T follicular helper cell (primary cell): ENCODE measurements around the gene LARGE1.

ENCODE experiments used
- DNase-seq: peaks from one replicate; pipeline ENCODE4 v3.0.0-alpha.2; 2020; ENCODE audit warnings: low read depth

The LARGE1 gene

DNA sequence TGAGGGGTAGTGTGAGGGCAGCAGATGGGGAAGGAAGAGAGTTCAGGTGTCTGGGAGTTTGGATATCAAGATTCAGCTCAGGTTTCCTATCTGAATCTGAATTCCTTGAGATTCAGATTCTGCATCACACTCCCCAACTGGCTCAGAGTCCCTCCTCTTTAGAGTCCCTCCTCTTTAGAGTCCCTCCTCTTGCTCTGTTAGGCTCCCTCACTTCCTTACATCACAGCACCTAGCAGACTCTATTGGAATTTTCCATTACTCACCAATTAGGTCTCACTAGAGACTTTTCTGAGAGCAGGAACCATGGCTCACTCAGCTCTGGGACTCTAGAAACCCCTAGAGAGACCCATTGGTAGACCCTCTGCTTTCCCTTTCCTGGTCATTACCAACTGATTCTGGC lies 558.7 kb downstream of the LARGE1 start:
- DNase-seq = no peak

DNA sequence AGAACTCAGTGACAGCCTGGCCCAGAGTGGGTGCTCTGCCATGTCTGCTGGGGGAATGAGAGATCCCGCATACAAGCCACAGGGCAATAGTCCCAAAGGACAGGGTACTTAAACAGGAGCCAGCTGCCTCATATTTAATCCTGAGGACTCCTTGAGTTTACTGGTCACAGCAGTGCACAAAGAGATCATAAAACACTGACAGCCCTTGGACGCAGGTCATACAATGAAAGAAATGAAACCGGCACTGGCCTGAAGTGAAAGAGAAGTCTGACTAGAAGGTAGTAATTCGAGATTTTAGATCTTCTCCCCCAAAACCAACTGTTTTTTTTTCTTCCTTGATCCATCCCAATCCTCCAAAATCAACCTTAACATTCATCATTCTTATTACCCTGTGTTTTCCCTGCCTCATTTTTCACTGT lies 562.3 kb downstream of the LARGE1 start:
- no peak for DNase-seq

GRCh38 chr22:33354928-33355327 lies 565.3 kb downstream of the LARGE1 start:
- no peak for DNase-seq

DNA sequence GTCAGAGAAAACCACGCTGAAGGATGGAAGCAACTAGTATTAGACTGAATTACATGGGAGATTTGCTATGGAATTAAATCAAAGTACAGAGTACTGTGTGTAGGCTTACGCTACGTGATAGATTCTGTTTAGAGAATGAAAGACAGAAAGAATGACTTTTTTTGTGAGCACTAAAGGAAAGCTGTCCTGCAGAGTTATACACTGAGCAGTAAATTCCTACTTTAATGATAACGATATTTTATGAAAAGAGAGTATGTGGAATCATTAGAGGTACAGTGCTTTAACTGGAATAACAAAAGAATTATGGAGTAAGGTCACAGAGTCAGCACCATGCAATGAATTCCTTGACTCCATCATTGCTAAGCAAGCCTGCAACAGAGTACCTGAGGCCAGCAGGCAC lies 566.8 kb downstream of the LARGE1 start:
- DNase-seq = no peak

GRCh38 chr22:33352768-33353167 lies 567.5 kb downstream of the LARGE1 start:
- DNase-seq = no peak

GRCh38 chr22:33350961-33351360 lies 569.3 kb downstream of the LARGE1 start:
- no peak for DNase-seq

- DNase-seq = no peak
Measured at GRCh38 chr22:33350491-33350890, 569.8 kb downstream of the LARGE1 start.

DNA sequence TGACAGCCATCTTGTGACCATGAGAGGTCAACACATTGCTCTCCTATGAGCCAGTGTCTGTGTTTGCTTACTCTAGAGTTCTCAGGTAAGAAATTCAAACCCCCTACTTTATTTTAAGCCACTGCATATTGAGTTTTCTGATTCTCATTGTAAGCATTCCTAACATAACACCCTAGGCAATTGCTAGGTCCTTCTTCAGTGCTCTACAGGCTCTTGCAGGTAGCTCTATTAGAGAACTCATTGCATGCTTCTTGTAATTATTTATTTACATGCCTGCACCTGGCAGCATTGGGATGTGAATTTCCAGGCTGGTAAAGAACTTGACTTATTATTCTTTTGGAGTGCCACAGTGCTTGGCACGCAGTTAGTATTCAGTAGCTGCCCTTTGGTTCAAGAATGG lies 573.3 kb downstream of the LARGE1 start:
- no peak for DNase-seq

GRCh38 chr22:33341611-33342010 lies 578.7 kb downstream of the LARGE1 start:
- no peak for DNase-seq

DNA sequence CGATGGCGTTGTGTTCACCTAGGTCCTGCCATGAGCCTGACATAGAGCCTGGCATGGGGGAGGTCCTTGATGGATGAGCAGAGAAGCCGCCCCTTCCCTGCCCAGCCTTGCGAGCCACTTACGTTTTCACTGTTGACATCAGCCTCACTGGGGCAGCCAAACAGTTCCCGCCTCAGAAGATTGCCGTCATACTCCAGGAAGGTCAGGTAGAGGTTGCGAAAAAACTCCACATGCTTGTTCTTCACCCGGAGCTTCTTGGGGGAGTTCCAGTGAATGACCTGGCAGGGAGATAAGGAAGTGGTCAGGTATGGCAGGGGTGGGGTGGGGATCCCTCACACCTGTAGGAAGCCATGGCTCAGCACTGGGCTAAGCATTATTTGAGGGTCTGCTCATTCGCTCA lies 582.8 kb downstream of the LARGE1 start:
- no peak for DNase-seq

DNA sequence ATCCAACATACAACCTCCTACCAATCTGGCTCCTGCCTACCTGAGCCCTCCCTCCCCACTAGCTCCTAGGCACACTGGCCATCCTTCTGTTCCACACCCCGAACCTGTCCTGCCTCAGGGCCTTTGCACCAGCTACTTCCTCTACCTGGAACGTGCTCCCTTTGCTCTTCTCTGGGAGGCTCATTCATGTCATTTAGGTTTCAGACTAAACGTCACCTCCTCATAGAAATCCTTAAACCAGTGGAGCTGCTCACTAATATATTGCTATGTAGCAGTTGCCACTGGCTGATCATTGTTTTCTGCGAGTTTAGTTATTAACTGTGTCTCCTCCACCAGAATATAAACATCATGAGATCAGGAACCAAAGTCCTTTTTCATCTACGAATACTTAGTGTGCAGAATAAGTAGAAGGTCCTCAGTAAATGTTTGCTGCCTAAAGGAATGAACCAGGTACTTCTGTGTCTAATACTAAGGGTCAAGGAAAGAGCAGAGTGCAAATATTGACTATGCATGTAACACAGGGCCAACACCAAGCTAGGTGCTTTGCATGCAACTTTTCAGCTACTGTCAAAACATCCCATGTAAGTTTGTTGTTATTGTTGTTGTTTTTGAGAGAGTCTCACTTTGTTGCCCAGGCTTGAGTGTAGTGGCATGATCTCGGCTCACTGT lies 584.5 kb downstream of the LARGE1 start:
- no peak for DNase-seq

- DNase-seq = no peak
Measured at GRCh38 chr22:33332538-33332937, 587.7 kb downstream of the LARGE1 start.

DNA sequence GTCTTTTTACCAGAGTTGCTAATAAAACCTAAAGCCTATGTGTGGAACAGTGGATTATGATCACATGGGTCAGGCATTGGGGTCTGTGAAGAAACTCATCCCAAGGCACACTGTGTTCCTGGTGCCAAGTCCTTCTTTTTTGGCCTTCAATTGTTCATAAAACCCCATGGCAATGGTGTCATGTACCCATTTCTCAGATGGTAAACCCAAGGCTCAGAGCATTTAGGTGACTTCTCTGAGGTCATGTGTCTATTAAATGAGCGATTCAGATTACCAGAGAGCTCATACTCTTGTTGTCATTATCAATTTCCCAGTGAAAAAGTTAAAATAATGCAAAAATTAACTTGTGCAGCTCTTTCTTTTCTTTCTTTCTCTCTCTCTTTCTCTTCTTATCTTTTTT lies 589.3 kb downstream of the LARGE1 start:
- DNase-seq = no peak

DNA sequence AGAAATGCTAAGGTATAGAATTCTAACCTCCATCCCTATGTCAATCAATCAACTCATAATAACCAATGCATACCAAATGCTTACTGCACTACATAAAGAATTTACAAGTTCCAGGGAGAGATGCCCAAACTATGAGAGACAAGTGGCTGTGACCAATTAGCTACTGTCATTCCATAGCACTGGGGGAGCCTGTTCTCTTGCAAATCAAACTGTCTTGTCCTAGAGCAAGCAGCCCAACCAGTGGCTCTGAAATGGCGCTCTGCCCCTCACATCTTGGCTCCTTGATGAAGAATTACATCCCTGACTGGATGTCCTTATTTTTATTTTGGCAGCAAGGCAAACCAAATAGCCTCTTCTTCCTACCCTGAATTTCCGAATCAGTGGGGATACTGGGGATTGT lies 589.7 kb downstream of the LARGE1 start:
- no peak for DNase-seq

DNA sequence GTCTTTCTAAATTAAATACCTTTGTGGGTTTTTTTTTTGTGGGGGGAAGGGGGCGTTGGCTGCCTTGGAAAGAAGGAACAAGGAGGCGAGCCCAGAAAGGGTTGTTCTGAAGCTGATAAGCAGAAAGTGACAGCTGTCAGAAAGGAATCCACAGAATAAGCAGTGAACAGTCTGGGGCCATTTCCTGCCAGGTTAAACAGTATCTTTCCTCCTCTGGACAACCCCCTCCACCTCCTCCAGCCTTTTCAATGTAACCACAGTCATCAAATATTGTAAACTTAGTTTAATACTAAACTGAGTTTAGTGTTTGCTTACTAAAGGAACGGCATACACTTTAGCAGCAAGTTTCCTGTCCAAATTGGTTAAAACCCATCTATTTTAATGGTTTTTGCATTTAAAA lies 590.9 kb downstream of the LARGE1 start:
- DNase-seq = no peak

DNA sequence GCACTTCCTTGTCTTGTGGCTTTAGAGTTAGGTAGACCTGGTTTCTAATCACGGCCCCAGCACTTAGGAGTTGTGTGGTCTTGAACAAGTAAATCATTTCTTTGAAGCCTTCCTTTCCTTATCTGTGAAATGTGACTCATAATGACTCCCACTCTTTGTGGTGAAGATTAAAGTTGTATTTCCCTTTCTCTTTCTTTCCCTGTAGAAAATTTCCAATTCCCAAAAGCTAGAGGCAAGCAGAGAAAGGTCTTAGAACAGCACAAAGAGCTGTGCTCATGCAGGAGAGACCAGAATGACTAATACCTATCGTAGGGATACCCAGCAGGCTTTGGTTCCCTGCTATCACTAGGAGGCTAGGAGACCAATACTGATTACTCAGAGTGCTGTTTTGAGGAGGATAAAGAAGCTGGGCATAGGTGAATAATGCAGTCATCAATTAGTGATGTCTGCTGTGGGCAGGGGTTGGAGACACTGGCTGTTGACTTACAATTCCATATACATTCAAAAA lies 591.4 kb downstream of the LARGE1 start:
- DNase-seq = no peak

DNA sequence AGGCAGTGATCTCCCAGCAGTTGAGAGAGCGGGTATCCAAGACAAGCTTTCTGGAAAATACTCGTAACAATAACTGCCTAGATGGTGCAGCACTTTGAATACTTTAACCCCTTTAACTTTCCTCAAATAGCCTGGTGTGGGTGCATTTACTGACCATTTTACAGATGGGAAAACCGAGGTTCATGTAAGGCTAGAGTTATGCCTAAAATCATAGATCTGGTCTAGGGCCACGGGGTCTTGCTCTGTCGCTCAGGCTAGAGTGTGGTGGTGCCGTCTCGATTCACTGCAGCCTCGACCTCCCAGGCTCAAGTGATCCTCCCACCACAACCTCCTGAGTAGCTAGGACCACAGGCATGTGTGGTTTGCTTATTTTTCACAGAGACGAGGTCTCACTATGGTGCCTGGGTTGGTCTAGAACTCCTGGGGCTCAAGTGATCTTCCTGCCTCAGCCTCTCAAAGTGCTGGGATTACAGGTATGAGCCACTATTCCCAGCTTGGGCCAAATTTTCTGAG lies 592.9 kb downstream of the LARGE1 start:
- no peak for DNase-seq

GRCh38 chr22:33326540-33327295 lies 593.6 kb downstream of the LARGE1 start:
- DNase-seq = no peak

GRCh38 chr22:33325232-33326004 lies 594.9 kb downstream of the LARGE1 start:
- no peak for DNase-seq

DNA sequence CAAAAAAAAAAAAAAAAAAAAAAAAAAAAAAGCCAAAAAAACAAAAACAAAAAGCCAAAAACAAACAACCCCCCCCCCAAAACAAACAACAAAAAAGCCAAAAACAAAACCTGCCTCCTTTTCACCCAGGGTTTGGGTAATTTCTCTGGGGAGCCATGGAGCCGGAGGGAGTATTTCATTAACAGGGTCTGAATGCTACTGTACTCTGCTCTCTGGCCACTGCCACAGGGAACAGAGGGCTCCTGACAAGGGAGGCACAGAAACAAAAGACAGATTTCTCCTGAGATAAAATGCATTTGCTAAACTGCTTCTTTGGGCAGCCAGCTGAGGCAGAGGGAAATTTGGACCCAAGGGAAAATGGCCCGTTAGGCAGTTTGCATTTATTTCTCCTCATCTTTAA lies 596.0 kb downstream of the LARGE1 start:
- no peak for DNase-seq

GRCh38 chr22:33321466-33321865 lies 598.8 kb downstream of the LARGE1 start:
- DNase-seq = no peak

DNA sequence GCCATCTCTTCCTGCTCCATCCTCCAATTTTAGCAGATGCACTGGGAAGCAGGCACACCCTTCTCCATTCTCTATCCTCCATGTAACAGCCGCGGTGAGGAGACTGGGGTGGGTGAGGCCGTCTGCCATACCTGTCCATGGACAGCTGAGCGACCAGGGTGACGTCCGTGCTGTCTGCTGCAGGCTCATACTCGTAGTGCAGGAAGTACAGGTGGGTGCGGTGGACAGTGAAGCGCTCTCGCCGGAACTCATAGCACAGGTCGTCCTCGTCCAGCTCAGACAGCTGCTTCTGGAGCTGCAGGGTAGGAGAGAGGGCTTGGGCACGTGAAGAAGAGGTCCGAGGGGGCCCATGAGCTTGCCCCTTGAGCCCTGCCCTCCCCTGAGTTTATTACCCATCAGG lies 604.3 kb downstream of the LARGE1 start:
- no peak for DNase-seq

DNA sequence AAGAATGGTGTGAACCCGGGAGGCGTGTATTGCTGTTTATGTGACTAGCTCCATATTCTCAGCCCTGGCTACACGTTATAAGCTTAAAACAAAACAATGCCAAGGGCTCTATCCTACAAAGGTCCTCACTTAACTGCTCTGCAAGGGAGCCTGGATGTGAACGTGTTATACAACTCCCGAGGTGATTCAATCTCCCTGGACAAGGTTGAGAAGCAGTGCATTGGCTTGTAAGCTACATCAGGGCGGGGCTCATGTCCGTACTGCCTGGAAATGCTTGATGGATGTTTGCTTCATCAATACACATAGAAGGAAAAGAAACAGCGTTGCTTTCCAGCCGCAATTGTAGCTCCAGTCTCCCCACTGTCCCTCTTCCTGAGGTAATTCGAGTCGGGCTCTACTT lies 605.2 kb downstream of the LARGE1 start:
- DNase-seq = no peak
